Right atrium auricular region (tissue), 2 donors: Measurements from ENCODE around the gene SERINC3. TPM values are rescaled to one million over a fixed set of nuclear protein-coding genes. Genes with fewer than 3 reads are reported as not detected.

Source experiments
- DNase-seq: peaks from one replicate; pipeline ENCODE4 v3.0.0-alpha.2; 2019; ENCODE audit warnings: low spot score
- H3K27ac ChIP-seq, 2 donors: fragments of 200-600 bp; sonication (generic); 1 replicate in 1 of 2; 2 replicates in 1 of 2; pipeline ENCODE4 v1.5.1; 2016 to 2019
- H3K27me3 ChIP-seq, 2 donors: fragments of 200-600 bp; sonication (generic); one replicate each; pipeline versions ENCODE4 v1.5.1 to v1.6.0; 2017 to 2019
- H3K36me3 ChIP-seq: fragments of 200-600 bp; sonication (generic); one replicate; pipeline ENCODE4 v1.5.1; 2016
- H3K4me1 ChIP-seq, 2 donors: fragments of 200-600 bp; sonication (generic); one replicate each; pipeline versions ENCODE4 v1.5.1 to v1.6.0; 2017 to 2019
- H3K4me3 ChIP-seq, 2 donors: fragments of 200-600 bp; sonication (generic); 1 replicate in 1 of 2; 2 replicates in 1 of 2; pipeline ENCODE4 v1.5.1; 2017 to 2019; ENCODE audit warnings: mild to moderate bottlenecking in 1 of 2, moderate library complexity in 1 of 2
- H3K9me3 ChIP-seq, 2 donors: fragments of 200-600 bp; sonication (generic); one replicate each; pipeline ENCODE4 v1.5.1; 2019
- CTCF ChIP-seq, 2 donors: fragments of 200-600 bp; sonication (generic); IDR thresholded peaks; one replicate each; pipeline ENCODE4 v1.5.1; 2019; ENCODE audit warnings: antibody characterized with exemption in 2 of 2
- total RNA-seq, 2 donors: library from RNA; depleted of rRNA; stranded (reverse); fragments of >200 nt; gene quantifications; one replicate each; pipeline ENCODE4 v1.1.0, GENCODE V29; 2016

Gene SERINC3
- total RNA-seq, 2 donors from 2014 or later = 85.7 to 112 TPM

DNA sequence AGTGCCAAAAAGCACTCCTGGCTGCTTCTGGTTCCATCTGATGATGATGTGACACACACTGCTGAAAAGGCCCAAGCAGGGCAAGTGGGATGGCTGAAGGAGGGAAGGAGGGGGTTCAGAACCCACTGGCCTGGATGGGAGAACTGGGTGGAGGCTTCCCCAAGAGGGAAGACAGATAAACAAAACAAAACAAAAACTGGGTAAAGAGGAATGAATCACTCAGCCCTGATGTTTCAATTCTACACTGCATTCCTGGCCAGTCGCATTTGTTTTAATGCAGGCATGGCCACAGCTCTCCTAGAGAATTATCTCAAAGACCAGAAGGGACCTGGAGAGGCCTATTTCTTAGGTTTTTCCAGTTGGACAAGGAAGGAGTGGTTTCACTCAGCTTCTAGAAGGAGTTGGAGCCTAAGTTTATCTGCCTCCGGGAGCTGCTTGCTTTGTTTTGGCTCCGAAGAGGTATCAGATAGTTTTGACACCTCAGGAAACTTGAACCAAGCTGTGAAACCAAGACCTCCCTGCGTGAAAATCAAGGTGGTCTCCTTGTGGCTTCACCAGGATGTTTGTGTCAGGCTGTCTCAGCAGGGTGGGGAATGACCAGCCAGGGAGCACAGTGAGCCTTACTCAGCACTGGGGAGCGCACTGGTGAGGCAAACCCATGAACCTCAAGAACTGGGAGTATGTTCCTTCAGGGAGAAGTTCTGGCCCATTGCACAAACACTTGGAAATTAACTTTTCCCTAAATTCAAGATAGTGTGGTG, 30.1 kb downstream of the SERINC3 start:
- Histone ChIP-seq H3K9me3 (no peaks in the 10 kb centered on the region), H3K36me3 (peaks cover 68% of the 10 kb centered on the region), H3K27ac (peak overlapping the region; percentile 64), H3K4me3 (no peak overlapping the region), H3K27me3 (no peaks in the 10 kb centered on the region), H3K4me1 (peaks cover 0 to 5% of the 10 kb centered on the region in 2 donors)
- TF ChIP-seq CTCF (IDR thresholded peaks at IDR 0.05) = no peak
- peak; percentile 76 for DNase-seq

- H3K9me3 ChIP-seq = no peaks in the 10 kb centered on the region
- H3K4me1 ChIP-seq = peaks cover 0 to 5% of the 10 kb centered on the region in 2 donors
- no peak for DNase-seq
- TF ChIP-seq CTCF (IDR thresholded peaks at IDR 0.05) = no peak
- no peak overlapping the region for H3K4me3 ChIP-seq
- peak overlapping the region in 1 of 2 donors; percentile 64 for H3K27ac ChIP-seq
- H3K36me3 ChIP-seq = peaks cover 49% of the 10 kb centered on the region
- H3K27me3 ChIP-seq = no peaks in the 10 kb centered on the region
Measured at GRCh38 chr20:44489931-44490330, 31.9 kb downstream of the SERINC3 start.

- H3K4me3 ChIP-seq = no peak overlapping the region
- H3K36me3 ChIP-seq = peaks cover 45% of the 10 kb centered on the region
- H3K27ac ChIP-seq = no peak overlapping the region
- H3K4me1 ChIP-seq = peaks cover 0 to 5% of the 10 kb centered on the region in 2 donors
- H3K9me3 ChIP-seq = no peaks in the 10 kb centered on the region
- H3K27me3 ChIP-seq = no peaks in the 10 kb centered on the region
- no peak for TF ChIP-seq CTCF (IDR thresholded peaks at IDR 0.05)
- DNase-seq = peak; percentile 52
Measured at GRCh38 chr20:44489223-44489622, 32.6 kb downstream of the SERINC3 start.

DNA sequence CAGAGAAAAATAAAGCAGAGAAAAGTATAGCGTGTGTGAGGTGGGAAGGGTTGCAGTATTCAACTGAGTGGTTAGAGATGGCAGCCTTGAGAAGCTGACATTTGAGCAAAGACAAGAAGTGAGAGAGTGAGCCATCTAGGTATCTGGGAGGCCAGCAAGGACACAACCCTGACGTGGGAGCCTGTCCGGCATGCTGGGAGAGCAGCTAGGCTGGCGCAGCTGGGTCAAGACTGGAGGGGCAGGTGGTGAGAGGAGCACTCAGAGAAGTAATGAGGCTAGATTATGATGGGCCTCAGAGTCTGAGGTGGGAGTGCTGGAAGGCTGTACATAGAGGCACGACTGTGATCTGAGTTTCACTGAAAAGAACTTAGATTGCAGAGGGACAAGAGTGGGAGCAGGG, 33.3 kb downstream of the SERINC3 start:
- no peak overlapping the region for H3K27ac ChIP-seq
- H3K27me3 ChIP-seq = no peaks in the 10 kb centered on the region
- H3K4me1 ChIP-seq = peaks cover 0 to 5% of the 10 kb centered on the region in 2 donors
- no peak for TF ChIP-seq CTCF (IDR thresholded peaks at IDR 0.05)
- no peak overlapping the region for H3K4me3 ChIP-seq
- no peaks in the 10 kb centered on the region for H3K9me3 ChIP-seq
- H3K36me3 ChIP-seq = peaks cover 45% of the 10 kb centered on the region
- DNase-seq = peak; percentile 47

DNA sequence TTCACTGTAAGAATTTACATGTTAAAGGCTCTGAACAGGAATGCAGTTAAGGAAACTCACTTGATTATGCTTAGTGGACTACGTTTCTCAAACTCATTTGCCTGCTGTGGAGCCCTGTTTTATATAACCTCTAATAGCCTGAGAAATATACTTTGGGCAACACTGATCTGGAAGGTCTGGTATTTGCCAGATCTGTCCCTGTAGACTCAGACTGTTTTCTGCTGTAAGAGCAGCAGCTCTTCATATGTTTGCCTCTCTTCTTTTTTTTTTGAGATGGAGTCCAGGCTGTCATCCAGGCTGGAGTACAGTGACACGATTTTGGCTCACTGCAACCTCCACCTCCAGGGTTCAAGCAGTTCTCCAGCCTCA, 36.1 kb downstream of the SERINC3 start:
- peaks cover 51% of the 10 kb centered on the region for H3K36me3 ChIP-seq
- no peak for DNase-seq
- no peak overlapping the region for H3K4me3 ChIP-seq
- TF ChIP-seq CTCF (IDR thresholded peaks at IDR 0.05) = no peak
- H3K9me3 ChIP-seq = no peaks in the 10 kb centered on the region
- no peaks in the 10 kb centered on the region for H3K4me1 ChIP-seq
- H3K27ac ChIP-seq = no peak overlapping the region
- H3K27me3 ChIP-seq = no peaks in the 10 kb centered on the region
